CD4-positive, alpha-beta T cell treated with Interleukin-12 subunit alpha and Interleukin-12 subunit beta, for 1 hour (primary cell): Measurements from ENCODE around the gene RTF1.

Source experiments
- DNase-seq: peaks from one replicate; pipeline ENCODE4 v3.0.0-alpha.2; 2020

RTF1 gene

DNA sequence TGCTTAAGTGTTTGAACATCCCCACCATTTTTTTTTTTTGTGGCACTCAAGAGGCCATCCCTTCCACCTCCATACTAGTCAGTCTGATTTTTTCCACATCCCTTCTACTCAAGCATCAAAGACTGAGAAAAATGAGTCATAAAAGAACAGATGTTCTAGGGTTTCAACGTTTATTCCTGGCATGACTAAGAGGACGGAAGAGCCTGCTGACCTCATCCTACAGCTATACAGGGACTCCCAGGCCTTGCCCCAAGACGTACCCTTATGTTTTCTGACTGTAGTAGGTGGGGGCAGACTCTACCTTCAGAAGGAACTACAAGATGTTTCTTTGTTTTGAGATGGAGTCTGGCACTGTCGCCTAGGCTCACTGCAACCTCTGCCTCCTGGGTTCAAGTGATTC, 73.5 kb downstream of the RTF1 start:
- no peak for DNase-seq

DNA sequence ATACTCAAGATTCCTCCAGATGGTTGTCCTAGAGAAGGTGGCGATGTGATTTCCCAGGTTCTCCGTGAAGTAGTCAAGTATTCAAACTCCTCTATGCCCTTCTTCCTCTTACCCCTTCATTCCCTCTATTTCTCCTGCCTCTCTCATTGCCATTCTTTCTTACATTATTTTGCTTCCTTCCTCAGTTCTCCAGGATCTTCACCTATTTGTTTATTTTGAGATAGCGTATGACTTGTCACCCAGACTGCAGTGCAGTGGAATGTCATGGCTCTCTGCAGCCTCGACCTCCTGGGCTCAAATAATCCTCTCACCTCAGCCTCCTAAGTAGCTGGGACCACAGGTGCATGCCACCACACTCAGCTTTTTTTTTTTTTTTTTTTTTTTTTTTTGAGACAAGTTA, 75.0 kb downstream of the RTF1 start:
- no peak for DNase-seq

DNA sequence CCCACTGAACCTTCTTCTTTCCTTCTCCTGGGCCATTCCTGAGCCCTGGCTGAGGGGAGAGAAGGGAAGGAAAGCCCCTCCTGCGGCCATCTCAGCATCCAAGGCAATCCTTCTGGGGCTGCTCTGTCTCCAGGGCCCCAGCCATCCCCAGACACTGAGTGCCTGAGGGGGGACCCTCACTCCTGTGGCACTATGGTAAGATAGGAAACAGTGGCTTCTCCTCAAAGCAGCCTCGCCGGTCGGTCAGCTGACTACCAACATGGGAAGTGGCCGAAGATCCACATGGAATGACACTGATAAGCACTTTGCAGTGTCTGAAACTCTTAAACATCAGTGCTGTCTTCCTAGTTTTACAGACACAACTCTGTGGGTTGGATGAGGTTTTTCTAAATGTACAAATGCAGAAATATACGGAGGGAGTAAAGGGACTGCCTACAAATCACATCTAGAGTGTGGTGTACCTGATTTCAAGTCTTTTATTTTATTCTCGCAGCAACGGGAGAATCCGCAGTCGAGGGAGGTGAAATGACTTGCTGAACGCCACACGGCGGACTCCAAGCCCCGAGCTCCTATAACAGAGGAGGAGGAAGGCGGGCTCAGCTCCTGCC, 75.8 kb downstream of the RTF1 start:
- no peak for DNase-seq

DNA sequence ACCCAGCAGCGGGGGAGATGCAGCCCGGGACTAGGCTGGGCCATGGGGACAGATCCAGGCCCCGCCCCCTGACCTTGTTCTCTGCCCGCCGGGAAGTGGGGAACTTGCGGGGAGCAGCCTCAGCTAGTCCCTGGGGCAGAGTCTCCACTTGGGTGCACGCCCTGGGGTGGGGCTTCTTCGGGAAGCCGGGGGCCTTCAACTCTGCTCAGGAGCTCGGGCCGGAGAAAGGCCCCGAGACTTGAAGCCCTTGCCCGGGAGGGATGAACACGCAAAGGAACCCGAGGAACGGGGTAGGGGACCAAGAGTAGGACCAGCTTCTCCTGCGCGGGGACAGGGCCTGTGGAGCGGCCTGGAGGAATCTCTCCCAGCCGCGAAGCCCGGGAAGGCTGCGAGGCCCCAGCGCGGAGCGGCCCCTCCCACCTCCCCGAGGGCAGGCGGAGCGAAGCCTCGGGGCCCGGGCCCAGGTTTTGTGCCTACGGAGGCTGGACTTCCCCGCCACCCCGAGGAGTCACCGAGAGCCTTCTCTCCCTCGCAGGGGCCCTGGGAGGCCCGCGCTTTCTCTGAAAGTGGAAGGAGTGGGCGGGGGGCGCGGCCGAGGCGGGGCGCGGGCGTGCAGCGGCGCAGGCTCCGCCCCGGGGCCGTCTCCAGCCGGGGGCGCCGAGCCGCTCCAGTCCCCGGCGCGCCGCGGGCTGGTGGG, 76.5 kb downstream of the RTF1 start, which contains the start of gene ITPKA:
ITPKA (plus strand) TSS at position 670 of the 697 bp plus-strand sequence. CDS start 54 bp downstream, outside the sequence.
- DNase-seq, result peak; percentile 78

DNA sequence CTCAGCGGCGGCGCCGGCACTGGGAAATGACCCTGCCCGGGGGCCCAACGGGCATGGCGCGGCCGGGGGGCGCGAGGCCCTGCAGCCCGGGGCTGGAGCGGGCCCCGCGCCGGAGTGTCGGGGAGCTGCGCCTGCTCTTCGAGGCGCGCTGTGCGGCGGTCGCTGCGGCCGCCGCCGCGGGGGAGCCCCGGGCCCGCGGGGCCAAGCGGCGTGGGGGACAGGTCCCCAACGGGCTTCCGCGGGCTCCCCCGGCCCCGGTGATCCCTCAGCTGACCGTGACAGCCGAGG, 77.0 kb downstream of the RTF1 start:
- no peak for DNase-seq

DNA sequence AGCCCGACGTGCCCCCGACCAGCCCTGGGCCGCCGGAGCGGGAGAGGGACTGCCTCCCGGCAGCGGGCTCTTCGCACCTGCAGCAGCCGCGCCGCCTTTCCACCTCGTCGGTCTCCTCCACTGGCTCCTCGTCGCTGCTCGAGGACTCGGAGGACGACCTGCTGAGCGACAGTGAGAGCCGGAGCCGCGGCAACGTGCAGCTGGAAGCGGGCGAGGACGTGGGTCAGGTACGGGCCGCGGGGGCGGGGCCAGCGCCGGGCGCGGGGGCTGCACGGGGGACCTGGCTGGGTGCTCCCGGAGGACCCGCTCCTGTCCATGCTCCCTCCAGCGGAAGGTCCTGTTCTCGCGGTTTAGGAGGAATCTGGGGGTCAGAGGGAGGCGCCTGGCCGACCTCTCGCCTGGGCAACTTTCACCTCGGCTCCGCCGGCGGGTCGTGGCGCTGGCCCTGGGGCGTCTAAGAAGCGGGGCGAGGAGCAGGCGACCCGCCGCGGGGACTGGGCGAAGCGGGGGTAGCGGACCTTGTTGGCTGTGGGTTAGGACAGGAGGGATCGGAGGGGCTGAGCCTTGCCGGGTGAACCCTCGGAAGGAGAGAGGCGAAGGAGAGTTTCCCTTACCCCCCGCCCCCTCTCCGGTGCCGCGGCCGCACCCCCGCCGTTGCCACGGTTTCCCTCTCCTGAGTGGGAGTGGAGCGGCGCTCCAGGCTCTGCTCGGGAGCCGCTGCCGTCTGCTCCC, 77.5 kb downstream of the RTF1 start:
- DNase-seq, result no peak

DNA sequence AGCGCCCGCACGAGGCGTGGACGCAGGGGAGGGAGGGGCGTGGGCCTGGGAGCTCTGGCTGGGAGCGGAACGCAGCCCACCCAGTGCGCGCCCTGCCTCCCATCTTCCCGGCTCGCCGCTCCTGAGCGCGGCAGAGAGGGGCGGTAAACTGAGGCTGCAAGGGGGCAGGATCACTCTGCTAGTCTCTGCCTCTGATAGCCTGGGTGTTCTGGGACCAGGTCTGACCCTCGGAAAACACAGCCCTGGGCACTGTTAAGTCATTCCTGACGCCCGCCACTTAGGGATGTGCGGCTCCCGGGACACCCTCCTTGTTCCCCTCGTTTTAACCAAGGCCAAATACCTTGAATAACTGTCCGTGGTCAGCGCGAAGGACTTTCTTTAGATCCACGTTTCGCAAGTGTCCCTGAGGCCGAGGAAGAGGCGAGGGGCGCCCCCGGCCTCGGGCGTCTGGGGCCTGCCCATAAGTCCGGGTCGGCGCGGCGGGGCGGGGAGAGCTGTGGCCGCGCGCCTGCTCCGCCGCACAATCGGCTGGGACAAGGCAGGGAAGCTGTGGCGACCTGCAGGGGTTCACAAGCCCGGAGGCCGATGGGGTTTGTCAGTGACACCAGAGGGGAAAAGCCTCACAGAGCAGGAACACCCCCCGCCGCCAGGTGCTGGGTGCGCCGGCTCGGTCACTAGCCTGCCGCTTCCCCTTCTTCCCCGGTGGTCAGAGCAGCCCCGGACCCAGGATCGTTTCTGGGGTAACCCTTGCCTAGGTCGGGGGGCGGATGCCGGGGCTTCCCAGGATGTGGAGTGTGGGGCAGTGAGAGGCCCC, 78.2 kb downstream of the RTF1 start:
- DNase-seq, result peak; percentile 38

DNA sequence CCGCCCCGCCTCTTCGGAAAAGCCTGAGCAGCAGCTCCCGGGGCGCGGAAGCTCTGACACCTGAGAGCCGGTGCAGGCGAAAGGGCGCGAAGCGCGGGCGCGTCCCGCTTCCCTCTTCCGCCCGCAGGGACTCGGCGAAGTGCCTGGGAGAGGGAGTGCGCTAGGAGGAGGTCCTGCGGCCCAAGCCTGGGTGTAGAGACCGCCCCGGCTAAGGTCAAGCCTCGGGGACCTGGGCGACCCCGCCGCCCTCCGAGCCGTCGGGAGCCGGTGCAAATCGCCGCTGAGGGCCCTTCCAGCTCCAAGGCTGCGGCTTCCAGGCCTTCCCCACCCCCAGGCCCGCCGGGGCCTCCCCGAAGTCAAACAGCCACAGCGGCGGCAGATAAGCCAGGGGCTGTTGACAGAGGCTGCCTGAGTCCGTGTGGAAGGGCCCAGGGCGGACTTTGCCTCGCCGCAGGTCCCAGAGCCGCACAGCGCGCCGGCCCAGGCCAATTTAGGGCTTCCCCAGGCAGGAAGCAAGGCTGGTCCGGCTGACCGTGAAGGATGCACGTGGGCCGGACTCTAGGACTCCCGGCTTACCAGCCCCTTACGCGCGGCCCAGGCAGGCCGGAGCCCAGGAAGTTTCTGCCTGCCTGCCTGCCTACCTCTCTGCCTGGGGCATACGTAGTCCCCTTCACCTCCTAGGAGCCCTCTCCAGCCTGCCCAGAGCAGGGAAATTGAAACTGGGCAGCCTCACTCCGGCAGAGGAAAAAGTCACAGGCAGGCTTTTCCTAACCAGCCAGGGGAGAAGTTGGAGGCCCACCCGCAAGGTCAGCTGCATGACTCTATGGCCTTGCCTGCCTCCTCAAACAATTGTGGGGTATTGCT, 79.1 kb downstream of the RTF1 start:
- no peak for DNase-seq

DNA sequence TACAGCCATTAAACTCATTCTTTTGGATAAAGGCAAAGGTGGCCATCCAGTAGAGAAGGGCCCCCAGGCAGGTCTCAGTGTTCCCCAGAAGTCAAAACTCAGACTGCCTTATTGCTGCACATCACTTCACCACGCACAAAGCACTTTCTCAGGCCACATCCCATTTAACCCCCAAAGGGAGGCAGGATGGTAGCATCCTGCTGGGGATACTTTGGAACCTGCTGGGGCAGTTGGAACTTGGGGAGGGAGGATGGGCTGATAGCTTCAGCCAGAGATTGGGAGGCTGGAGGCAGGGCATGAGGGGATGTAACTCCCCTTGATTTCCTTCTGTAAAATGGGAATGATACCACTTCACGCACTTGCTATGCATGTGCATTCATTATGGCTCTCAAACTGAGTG, 81.8 kb downstream of the RTF1 start:
- no peak for DNase-seq

DNA sequence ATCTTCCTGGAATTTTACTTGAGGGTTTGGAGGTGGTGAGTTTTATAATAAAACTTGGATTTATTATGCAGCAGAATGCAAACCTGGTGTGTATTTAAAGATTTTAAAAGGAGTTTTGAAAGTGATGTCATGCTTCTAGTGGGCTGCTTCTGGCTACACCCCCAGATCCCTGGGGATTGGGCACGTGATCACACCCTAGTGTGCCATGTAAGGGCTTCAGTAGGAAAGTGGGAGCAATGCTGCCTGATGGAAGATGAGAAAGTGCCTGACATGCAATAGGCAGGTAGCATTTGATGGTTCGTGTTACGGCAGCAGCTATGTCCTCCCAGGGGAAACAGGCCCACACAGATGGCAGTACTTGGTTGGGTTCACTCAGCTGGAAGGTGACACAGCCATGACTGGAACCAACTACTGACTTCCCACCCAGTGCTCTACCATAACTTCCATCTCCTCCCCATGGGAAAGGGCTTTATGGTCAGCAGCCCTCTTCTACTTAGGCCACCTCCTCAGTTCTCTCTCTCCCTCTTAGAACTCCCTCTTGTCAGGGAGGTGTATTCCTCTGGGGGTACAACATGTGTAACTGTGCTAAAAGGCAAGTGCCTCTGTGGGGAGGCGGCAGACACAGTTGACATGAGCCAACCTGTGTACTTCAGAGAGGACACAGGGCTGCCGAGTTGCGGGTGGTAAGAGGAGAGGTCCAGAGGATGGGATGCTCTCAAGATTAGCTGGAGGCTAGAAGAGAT, 82.4 kb downstream of the RTF1 start:
- DNase-seq, result no peak

DNA sequence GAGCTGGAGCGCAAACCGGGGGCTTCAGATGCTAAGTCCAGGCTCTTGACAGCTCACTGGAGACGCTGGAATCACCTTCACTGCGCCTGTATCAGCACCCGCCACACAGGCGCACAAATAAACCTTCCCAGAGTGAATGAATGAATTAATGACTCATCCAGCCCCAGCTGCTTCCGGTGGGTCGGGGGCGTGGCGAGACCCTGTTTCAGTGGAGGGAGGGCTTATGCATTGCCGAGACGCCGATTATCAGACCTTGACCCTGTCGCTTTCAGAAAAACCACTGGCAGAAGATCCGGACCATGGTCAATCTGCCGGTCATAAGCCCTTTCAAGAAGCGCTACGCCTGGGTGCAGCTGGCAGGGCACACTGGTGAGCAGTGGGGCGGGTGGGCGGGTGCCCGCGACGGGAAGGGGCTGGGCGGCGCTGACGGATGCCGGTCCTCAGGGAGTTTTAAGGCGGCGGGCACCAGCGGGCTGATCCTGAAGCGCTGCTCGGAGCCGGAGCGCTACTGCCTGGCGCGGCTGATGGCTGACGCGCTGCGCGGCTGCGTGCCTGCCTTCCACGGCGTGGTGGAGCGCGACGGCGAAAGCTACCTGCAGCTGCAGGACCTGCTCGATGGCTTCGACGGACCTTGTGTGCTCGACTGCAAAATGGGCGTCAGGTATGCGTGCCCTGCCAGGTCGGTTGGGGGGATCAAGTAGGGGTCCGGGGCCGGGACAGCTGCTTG, 84.5 kb downstream of the RTF1 start:
- no peak for DNase-seq

DNA sequence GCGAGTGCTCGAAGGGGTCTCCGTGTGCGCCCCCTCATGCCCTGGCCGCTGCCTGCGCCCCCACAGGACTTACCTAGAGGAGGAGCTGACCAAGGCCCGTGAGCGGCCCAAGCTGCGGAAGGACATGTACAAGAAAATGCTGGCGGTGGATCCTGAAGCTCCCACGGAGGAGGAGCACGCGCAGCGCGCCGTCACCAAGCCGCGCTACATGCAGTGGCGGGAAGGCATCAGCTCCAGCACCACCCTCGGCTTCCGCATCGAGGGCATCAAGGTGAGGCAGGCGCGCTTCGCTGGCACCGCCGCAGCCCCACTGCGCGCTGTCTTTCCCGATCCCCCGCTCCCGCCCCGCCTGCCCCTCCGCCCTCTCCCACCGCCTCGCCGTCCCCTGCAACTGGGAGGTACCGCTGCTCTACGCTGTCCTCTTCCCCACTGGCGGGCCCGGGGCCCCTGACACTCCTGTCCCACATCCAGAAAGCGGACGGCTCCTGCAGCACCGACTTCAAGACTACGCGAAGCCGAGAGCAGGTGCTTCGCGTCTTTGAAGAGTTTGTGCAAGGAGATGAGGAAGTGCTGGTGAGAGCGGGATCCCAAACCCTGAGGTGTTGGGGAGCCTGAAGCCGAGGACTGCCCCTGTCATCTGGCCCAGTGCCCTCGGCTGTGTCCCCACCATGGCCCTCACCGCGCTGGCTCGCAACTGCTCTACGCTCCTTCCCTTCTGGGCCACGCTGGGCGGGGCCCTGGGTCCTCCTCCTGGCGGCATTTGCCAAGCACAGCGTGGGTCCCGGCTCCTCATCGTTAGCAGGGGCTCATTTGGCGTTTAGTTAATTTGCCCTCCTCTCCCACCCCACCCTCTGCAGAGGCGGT, 85.3 kb downstream of the RTF1 start:
- DNase-seq, result peak; percentile 42

DNA sequence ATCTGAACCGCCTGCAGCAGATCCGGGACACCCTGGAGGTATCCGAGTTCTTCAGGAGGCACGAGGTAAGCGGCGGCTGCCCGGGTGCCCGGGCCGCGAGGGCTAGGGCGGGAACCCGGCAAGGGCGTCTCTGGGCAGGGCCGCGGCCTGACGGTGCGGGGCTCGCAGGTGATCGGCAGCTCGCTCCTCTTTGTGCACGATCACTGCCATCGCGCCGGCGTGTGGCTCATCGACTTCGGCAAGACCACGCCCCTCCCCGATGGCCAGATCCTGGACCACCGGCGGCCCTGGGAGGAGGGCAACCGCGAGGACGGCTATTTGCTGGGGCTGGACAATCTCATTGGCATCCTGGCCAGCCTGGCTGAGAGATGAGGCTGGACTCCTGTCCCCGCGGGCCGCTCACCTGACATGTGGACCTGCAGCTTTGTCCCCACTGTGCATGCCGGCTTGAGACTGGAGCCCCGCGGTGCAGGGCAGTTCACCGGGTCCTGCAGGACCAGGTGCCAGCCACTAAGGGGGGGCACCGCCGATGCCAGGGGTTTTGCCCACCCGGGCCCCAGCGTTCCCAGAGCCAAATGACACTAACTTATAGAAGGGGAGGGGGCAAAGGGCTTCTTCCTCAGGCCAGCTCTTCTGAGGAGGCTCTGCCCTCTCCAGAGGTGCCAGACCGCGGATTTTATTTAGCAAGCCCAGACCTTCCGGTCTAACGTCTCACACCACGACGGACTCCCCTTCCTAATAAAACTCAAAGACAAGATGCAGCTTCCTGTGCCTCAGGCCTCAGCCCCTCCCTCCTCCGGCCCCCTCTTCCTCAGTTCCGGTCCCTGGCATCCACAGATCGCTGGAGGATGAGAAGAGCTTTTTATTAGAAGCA, 86.1 kb downstream of the RTF1 start:
- no peak for DNase-seq

DNA sequence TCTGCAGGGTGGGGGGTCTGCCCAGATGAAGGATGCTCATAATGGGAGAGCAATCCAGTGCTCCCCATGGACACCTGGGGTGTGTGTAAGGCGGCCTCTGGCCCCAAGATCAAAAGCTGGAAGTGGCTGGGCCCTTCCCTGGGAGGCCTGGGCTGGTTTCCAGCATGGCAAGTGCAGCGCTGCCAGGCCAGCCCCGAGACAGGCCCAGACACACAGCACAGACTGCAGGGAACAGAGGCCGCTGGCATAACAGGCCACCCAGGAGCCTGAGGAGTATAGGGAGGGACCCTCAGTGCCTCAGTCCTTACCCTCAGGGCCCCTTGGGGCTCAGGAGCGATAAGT, 86.7 kb downstream of the RTF1 start:
- DNase-seq, result no peak

DNA sequence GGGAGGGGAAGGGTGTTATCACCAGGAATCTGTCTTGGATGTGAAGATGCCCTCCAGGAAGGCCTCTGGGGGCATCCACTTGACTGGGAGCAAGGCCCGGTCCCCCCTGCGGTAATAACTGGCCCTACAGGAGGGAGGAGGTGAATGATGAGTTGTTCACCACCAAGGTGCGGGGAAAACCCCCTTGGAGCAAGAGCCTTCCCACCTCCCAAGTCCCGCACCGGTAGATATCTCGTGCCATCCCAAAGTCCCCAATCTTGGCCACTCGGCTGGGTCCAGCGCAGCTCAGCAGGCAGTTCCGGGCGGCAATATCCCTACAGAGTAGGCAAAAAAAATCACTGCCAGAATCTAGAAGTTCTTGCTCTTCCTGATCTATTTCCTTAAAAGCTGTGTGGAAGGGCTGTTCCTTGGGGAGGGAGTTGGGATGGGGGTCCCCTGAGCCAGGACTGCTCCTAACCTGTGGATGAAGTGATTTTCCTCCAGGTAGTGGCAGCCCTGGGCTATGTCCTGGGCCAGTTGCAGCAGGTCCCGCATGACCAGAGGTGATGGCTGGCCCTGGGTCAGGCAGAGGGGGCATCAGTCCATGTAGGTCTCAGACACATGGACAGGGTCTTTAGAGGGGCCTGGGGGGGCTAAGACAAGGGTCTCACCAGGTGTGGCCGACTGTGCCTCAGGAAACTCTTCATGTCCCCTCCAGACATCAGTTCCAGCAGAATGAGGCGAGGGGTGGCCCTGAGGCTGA, 88.0 kb downstream of the RTF1 start:
- no peak for DNase-seq

DNA sequence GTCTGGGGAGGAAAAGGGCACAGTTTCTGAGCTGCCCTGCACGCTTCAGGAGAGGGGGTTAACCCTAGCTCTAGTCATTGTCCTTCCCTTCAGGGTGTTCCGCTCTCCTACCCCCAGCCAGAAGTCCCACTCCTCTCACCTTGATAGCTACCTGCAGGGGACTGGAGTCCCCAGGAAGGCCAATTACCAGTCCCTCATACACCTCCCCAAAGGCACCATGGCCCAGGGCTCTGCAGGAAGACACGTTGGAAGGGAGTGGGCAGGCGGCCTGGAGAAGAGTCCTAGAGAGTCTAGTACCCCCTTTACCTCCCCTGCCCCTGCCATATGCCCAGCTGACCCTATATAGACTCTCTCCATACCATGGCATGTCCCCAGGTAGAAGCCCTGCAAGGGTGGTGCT, 88.9 kb downstream of the RTF1 start:
- DNase-seq, result no peak

DNA sequence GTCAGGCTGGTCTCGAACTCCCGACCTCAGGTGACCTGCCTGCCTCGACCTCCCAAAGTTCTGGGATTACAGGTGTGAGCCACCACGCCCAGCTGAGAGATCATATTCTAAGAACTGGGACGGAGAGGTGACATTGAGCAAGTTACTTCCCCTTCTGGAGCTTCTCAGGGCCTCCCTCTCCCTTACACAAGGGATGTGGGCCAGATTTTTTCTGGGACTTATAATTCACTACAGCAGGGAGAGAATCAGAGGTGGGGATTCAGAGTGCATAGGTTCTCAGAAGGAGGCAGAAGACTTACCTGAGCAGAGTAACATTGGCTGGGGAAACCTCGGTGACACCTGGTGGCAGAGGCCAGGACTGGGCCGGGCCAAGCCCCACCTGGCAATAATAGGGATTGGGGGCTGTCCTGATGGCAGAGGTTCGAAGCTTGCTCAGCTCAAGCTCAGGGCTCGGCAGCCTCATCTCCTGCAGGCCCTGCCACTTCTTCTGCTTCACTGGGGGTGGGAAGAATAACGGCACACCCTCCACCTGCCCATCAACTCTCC, 90.0 kb downstream of the RTF1 start:
- no peak for DNase-seq

DNA sequence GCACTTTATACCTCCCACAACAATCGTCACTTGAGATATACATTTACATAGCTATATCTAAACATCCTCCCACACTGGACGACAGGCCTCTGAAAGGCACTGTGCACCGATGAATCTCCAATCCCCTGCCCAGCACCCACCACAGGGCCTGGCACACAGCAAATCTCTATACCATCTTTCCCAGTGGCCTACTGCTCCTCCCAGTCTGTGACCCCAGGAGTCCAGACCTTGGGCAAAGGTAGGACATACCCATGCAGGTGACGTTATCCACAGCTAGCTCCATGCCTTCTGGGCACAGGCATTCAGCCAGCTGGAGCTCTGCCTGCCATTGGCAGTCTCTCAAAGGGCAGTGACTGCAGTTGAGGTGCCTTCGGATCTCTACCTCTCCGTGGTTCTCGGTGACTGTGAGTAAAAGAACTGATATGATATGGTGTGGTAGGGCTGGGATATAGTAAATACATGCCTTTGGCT, 91.0 kb downstream of the RTF1 start:
- no peak for DNase-seq
